B cell (primary cell): Measurements from ENCODE around the gene PLCB4. TPM values are rescaled to one million over a fixed set of nuclear protein-coding genes. Genes with fewer than 3 reads are reported as not detected.

ENCODE experiments used
- ATAC-seq: fragments of 200-7000 bp; cut with Tn5 transposase; one replicate; pipeline ENCODE4 v1.10.0; 2021; ENCODE audit warnings: low read depth, mild to moderate bottlenecking, moderate number of reproducible peaks, moderate library complexity
- CTCF ChIA-PET: fragments of 350-600 bp; sonication (Branson Sonifier 250); formaldehyde crosslinking; loops from one replicate; lab custom pipeline; 2021; ENCODE audit warnings: antibody characterized with exemption, inconsistent platforms; lab: Charles Lee
- POLR2A ChIA-PET: fragments of 350-600 bp; sonication (Branson Sonifier 250); formaldehyde crosslinking; loops from one replicate; lab custom pipeline; 2021; ENCODE audit warnings: antibody characterized with exemption; lab: Charles Lee
- DNase-seq: peaks from one replicate; pipeline ENCODE4 v3.0.0; 2013
- H2AFZ ChIP-seq: 2 replicates; pipeline ENCODE4 v1.6.1; 2012; ENCODE audit warnings: mild to moderate bottlenecking, low read depth, low read length; ENCODE audit not compliant: insufficient read depth, poor library complexity, severe bottlenecking
- H3K27ac ChIP-seq, 2 donors: 1 replicate in 1 of 2; 2 replicates in 1 of 2; pipeline ENCODE4 v1.5.1; 2012 to 2013; ENCODE audit warnings: low read length in 2 of 2, mild to moderate bottlenecking in 2 of 2, moderate library complexity in 1 of 2
- H3K27me3 ChIP-seq, 4 experiments: fragments of 200-600 bp in 1 of 4; sonication (generic) in 1 of 4; replicated peaks in 1 of 4; 1 replicate in 2 of 4; 2 replicates in 2 of 4; pipeline versions ENCODE4 v1.6.1 to v1.7.0; 2013 to 2016; ENCODE audit warnings: low read length in 3 of 4, mild to moderate bottlenecking in 2 of 4, mixed read lengths in 1 of 4, moderate library complexity in 1 of 4; ENCODE audit not compliant: insufficient read depth in 4 of 4, control insufficient read depth in 3 of 4; ENCODE audit errors: control extremely low read depth in 1 of 4
- H3K36me3 ChIP-seq, 2 experiments: replicated peaks in 1 of 2; 1 replicate in 1 of 2; 2 replicates in 1 of 2; pipeline versions ENCODE4 v1.6.1 to v1.7.1; 2013; ENCODE audit warnings: low read length in 1 of 2; ENCODE audit not compliant: insufficient read depth in 2 of 2, control insufficient read depth in 1 of 2; ENCODE audit errors: control extremely low read depth in 1 of 2, extremely low read depth in 1 of 2
- H3K4me1 ChIP-seq, 2 donors: fragments of 200-600 bp in 1 of 2; sonication (generic) in 1 of 2; 1 replicate in 1 of 2; 2 replicates in 1 of 2; pipeline versions ENCODE4 v1.5.1 to v1.6.1; 2013 to 2017; ENCODE audit warnings: low read length in 2 of 2; ENCODE audit not compliant: control insufficient read depth in 2 of 2, insufficient read depth in 2 of 2
- H3K4me2 ChIP-seq: replicated peaks from 2 replicates; pipeline ENCODE3; 2012; ENCODE audit warnings: mild to moderate bottlenecking, low read depth, low read length; ENCODE audit not compliant: poor library complexity, severe bottlenecking
- H3K4me3 ChIP-seq, 5 experiments: fragments of 200-600 bp in 1 of 5; sonication (generic) in 1 of 5; 1 replicate in 3 of 5; 2 replicates in 2 of 5; pipeline versions ENCODE4 v1.5.1 to v1.7.0; 2011 to 2016; ENCODE audit warnings: low read length in 4 of 5, mild to moderate bottlenecking in 4 of 5, low read depth in 2 of 5, control low read depth in 1 of 5, moderate library complexity in 1 of 5; ENCODE audit not compliant: insufficient read depth in 1 of 5; ENCODE audit errors: control extremely low read depth in 1 of 5, extremely low read depth in 1 of 5
- H3K79me2 ChIP-seq: fragments of 200-600 bp; sonication (generic); one replicate; pipeline ENCODE4 v1.6.0; 2016; ENCODE audit warnings: low read length; ENCODE audit not compliant: control insufficient read depth, insufficient read depth
- H3K9ac ChIP-seq: fragments of 200-600 bp; sonication (generic); 2 replicates; pipeline ENCODE4 v1.6.1; 2017; ENCODE audit warnings: mild to moderate bottlenecking, low read length, moderate library complexity
- H3K9me3 ChIP-seq, 3 donors: one replicate each; pipeline versions ENCODE4 v1.6.1 to v1.7.1; 2013; ENCODE audit warnings: low read length in 2 of 3; ENCODE audit not compliant: control insufficient read depth in 2 of 3, insufficient read depth in 1 of 3; ENCODE audit errors: control extremely low read depth in 1 of 3
- H4K20me1 ChIP-seq: 2 replicates; pipeline ENCODE4 v1.6.0; 2012; ENCODE audit warnings: mild to moderate bottlenecking, low read length; ENCODE audit not compliant: insufficient read depth, control insufficient read depth, poor library complexity, severe bottlenecking
- H3K27ac Mint-ChIP-seq: one replicate; pipeline ENCODE4 v1.8.0; 2021; ENCODE audit warnings: mixed read lengths
- H3K27me3 Mint-ChIP-seq: one replicate; pipeline ENCODE4 v1.8.0; 2021; ENCODE audit warnings: mixed read lengths
- H3K4me1 Mint-ChIP-seq: one replicate; pipeline ENCODE4 v1.8.0; 2021; ENCODE audit warnings: mixed read lengths
- H3K4me3 Mint-ChIP-seq: one replicate; pipeline ENCODE4 v1.8.0; 2021; ENCODE audit warnings: mixed read lengths
- H3K9me3 Mint-ChIP-seq: one replicate; pipeline ENCODE4 v1.8.0; 2022; ENCODE audit warnings: mixed read lengths; ENCODE audit not compliant: insufficient read depth
- EZH2 ChIP-seq: IDR thresholded peaks from 2 replicates; pipeline ENCODE4 v1.6.1; 2012; ENCODE audit warnings: borderline replicate concordance, low read depth, mild to moderate bottlenecking, moderate library complexity, low read length; ENCODE audit not compliant: insufficient read depth, poor library complexity, severe bottlenecking
- WGBS: methylation state at CpG from one replicate; pipeline ENCODE4 v1.1.5; 2013; ENCODE audit warnings: missing lambda C conversion rate; ENCODE audit not compliant: insufficient coverage; 5-methylcytosine and 5-hydroxymethylcytosine counted together
- intact Hi-C: fragments of 100-400 bp; cut with micrococcal nuclease; formaldehyde crosslinking; loops from one replicate; pipeline ENCODE4 v1.10.0; 2022
- polyA plus RNA-seq: library from polyadenylated mRNA; depleted of rRNA; stranded (reverse); fragments of >200 nt; gene quantifications from 2 replicates; pipeline ENCODE4 v1.2.3, GENCODE V29; 2012
- total RNA-seq, 2 donors: library from RNA; stranded (reverse); fragments of 120-200 nt in 1 of 2; gene quantifications; 1 replicate in 1 of 2; 2 replicates in 1 of 2; pipeline versions ENCODE4 v1.2.3 to v1.2.4, GENCODE V29; 2013 to 2022
- TF ChIP-seq, protein P1 (sequence below): fragments of 200-600 bp; IDR thresholded peaks from one replicate; pipeline ENCODE4 v1.8.0; 2022; ENCODE audit warnings: antibody characterized with exemption, mild to moderate bottlenecking

The PLCB4 gene
- total and polyA plus RNA-seq, 2 donors (not counting 1 experiment from before 2014, with no cell fraction given): not detected

DNA sequence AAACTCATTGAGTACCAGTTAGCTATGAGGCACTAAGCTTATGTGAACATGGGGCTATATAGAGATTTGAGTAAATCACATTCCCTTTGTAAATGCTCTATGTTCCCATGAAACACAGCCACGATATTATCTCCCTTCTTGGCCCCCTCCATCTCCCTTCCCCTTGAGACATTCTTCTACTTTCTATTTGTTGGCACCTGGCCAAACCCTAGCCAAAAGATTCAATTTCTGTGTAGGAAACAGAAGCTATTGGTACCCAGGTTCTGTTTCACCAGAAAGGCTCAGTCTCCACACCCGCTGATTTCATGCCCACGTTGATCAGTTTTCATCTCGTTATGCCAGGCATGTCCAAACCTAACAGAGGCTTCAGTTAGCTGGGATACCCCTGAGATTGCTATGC lies 300.0 kb downstream of the PLCB4 start:
- Histone ChIP-seq H3K9ac (no peak overlapping the region), H2AFZ (no peak overlapping the region), H3K79me2 (no peaks in the 10 kb centered on the region), H3K4me3 (no peak overlapping the region), H3K9me3 (no peaks in the 10 kb centered on the region), H3K27me3 (no peaks in the 10 kb centered on the region), H3K36me3 (no peaks in the 10 kb centered on the region), H3K27ac (no peak overlapping the region), H3K4me2 (no peak overlapping the region), H4K20me1 (no peaks in the 10 kb centered on the region), H3K4me1 (no peaks in the 10 kb centered on the region)
- DNase-seq (no peak), ATAC-seq (no peak)
- H3K27ac Mint-ChIP-seq: no peak overlapping the region
- intact Hi-C loops: no loop called here
- TF ChIP-seq, protein P1, sequence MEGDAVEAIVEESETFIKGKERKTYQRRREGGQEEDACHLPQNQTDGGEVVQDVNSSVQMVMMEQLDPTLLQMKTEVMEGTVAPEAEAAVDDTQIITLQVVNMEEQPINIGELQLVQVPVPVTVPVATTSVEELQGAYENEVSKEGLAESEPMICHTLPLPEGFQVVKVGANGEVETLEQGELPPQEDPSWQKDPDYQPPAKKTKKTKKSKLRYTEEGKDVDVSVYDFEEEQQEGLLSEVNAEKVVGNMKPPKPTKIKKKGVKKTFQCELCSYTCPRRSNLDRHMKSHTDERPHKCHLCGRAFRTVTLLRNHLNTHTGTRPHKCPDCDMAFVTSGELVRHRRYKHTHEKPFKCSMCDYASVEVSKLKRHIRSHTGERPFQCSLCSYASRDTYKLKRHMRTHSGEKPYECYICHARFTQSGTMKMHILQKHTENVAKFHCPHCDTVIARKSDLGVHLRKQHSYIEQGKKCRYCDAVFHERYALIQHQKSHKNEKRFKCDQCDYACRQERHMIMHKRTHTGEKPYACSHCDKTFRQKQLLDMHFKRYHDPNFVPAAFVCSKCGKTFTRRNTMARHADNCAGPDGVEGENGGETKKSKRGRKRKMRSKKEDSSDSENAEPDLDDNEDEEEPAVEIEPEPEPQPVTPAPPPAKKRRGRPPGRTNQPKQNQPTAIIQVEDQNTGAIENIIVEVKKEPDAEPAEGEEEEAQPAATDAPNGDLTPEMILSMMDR: no peak
- no peak for TF ChIP-seq EZH2
- no peaks in the 10 kb centered on the region for H3K27me3 Mint-ChIP-seq
- POLR2A ChIA-PET: no interaction called here
- no peaks in the 10 kb centered on the region for H3K9me3 Mint-ChIP-seq
- H3K4me1 Mint-ChIP-seq: no peaks in the 10 kb centered on the region
- WGBS: 53% methylated on average over 3 of the region's 4 CpGs
- CTCF ChIA-PET: no interaction called here
- no peak overlapping the region for H3K4me3 Mint-ChIP-seq

DNA sequence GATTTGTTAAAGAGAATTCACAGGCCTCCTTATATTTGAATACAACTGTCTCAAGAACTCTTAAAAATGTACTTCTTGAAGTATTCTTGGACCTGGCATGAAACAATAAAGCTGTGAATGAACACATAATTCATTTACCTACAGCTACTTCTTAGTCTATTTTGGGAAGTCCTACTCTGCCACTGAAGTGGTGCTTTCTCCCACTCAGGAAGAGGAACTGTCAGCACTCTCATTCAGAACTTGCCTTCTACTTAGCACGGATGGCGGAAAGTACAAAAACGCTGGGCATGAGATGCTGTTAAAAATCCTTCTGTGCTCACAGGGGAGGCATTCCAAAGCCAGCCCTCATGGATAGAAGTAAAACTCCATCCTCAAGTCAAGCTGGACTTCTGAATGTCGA lies 300.7 kb downstream of the PLCB4 start:
- CTCF ChIA-PET: no interaction called here
- ATAC-seq (no peak), DNase-seq (no peak)
- H3K4me1 ChIP-seq: no peaks in the 10 kb centered on the region
- no peak overlapping the region for H2AFZ ChIP-seq
- POLR2A ChIA-PET: no interaction called here
- no peak overlapping the region for H3K9ac ChIP-seq
- H3K27me3 Mint-ChIP-seq: no peaks in the 10 kb centered on the region
- no peaks in the 10 kb centered on the region for H3K79me2 ChIP-seq
- no peaks in the 10 kb centered on the region for H3K27me3 ChIP-seq
- intact Hi-C loops: no loop called here
- H3K4me1 Mint-ChIP-seq: peaks cover 5% of the 10 kb centered on the region
- no peak for TF ChIP-seq EZH2
- TF ChIP-seq, protein P1: no peak
- H3K4me3 Mint-ChIP-seq: no peak overlapping the region
- H3K4me3 ChIP-seq: no peak overlapping the region
- H3K9me3 Mint-ChIP-seq: no peaks in the 10 kb centered on the region
- H3K9me3 ChIP-seq: no peaks in the 10 kb centered on the region
- 77% methylated on average over 4 of the region's 4 CpGs for WGBS
- H4K20me1 ChIP-seq: no peaks in the 10 kb centered on the region
- H3K36me3 ChIP-seq: no peaks in the 10 kb centered on the region
- no peak overlapping the region for H3K27ac ChIP-seq
- no peak overlapping the region for H3K4me2 ChIP-seq
- no peak overlapping the region for H3K27ac Mint-ChIP-seq
